ENCODE data around the gene KAT5.

DNA sequence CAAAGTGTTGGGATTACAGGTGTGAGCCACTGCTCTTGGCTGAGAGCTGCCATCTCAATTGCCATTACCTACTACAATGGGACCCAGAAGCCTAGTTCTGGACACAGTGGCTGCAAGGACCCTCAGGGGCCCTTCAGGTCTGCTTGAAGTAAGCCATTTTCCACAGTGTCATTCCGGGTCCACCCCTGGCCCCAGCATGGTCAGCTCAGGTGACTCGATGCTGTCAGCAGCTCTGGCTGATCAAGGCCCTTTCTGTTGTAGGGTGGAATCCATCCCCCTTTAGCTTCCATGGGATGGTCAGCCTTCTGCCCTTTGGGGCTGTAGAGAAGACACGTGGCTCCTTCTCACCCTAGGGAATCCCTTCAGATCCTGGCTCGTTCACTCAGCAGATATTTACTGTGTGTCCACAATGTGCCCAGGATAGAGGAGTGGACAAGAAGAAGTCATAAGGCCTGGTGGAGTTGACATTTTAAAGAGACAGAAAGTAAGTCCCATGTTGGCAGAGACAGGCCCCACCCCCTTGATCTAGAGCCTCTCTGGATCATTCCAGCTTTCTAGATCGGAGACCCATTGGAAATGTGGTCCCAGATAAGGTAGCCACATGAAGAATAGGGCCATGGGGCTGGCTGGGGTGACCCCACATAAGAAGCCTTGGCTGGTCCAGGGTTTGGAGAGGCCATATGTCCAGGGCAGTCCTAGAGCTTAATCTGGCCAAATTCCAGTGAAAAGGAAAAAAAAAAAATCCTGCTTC, 15.1 kb upstream of the KAT5 start:
- TF ChIP-seq, protein P1, sequence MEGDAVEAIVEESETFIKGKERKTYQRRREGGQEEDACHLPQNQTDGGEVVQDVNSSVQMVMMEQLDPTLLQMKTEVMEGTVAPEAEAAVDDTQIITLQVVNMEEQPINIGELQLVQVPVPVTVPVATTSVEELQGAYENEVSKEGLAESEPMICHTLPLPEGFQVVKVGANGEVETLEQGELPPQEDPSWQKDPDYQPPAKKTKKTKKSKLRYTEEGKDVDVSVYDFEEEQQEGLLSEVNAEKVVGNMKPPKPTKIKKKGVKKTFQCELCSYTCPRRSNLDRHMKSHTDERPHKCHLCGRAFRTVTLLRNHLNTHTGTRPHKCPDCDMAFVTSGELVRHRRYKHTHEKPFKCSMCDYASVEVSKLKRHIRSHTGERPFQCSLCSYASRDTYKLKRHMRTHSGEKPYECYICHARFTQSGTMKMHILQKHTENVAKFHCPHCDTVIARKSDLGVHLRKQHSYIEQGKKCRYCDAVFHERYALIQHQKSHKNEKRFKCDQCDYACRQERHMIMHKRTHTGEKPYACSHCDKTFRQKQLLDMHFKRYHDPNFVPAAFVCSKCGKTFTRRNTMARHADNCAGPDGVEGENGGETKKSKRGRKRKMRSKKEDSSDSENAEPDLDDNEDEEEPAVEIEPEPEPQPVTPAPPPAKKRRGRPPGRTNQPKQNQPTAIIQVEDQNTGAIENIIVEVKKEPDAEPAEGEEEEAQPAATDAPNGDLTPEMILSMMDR (IDR thresholded peaks at IDR 0.05), result no peak
- TF ChIP-seq POLR2A (IDR thresholded peaks at IDR 0.05), result no peak
